IMR-90 (cell line): ENCODE measurements around the gene STX16. TPM values are rescaled to one million over a fixed set of nuclear protein-coding genes. Genes with fewer than 3 reads are reported as not detected.

Experiments
- ATAC-seq: fragments of 200-7000 bp; cut with Tn5 transposase; 2 replicates; pipeline ENCODE4 v1.9.1; 2020; ENCODE audit warnings: low read depth, mild to moderate bottlenecking, moderate library complexity
- BruUV-seq: library from RNA; stranded (reverse); fragments of 400-500 nt; replicated peaks from 2 replicates; lab custom pipeline; 2021; lab: Mats Ljungman, UMichigan
- CTCF ChIA-PET: fragments of 300-600 bp; formaldehyde crosslinking; extraction: SDS; loops from one replicate; lab custom pipeline; 2021; ENCODE audit warnings: antibody characterized with exemption; lab: Yijun Ruan, JAX
- POLR2A ChIA-PET: fragments of 300-600 bp; sonication (Branson Sonifier 250); formaldehyde crosslinking; loops from one replicate; lab custom pipeline; 2022; ENCODE audit warnings: antibody characterized with exemption; ENCODE audit not compliant: unreplicated experiment; lab: Charles Lee
- DNase-seq: peaks from one replicate; pipeline ENCODE4 v3.0.0; 2013
- H2AFZ ChIP-seq: replicated peaks from 2 replicates; pipeline ENCODE3; 2013; ENCODE audit warnings: low read length, mild to moderate bottlenecking; ENCODE audit not compliant: poor library complexity
- H2AK5ac ChIP-seq: 2 replicates; pipeline ENCODE4 v1.6.1; 2013; ENCODE audit warnings: low read depth, low read length, inconsistent platforms
- H2AK9ac ChIP-seq: replicated peaks from 2 replicates; pipeline ENCODE3; 2013; ENCODE audit warnings: mild to moderate bottlenecking, low read depth, low read length, moderate library complexity; ENCODE audit not compliant: poor library complexity
- H2BK120ac ChIP-seq: 2 replicates; pipeline ENCODE4 v1.6.1; 2013; ENCODE audit warnings: low read depth, low read length, inconsistent platforms
- H2BK15ac ChIP-seq: 3 replicates; pipeline ENCODE4 v1.6.1; 2013; ENCODE audit warnings: low read depth, low read length, inconsistent platforms
- H2BK20ac ChIP-seq: 2 replicates; pipeline ENCODE4 v1.6.1; 2013; ENCODE audit warnings: low read depth, mild to moderate bottlenecking, inconsistent platforms, low read length, moderate library complexity
- H2BK5ac ChIP-seq: 2 replicates; pipeline ENCODE4 v1.6.1; 2013; ENCODE audit warnings: mild to moderate bottlenecking, low read depth, low read length, inconsistent platforms; ENCODE audit not compliant: poor library complexity, severe bottlenecking
- H3K14ac ChIP-seq: replicated peaks from 2 replicates; pipeline ENCODE4 v1.6.1; 2013; ENCODE audit warnings: low read depth, low read length, inconsistent platforms
- H3K18ac ChIP-seq: 2 replicates; pipeline ENCODE4 v1.6.1; 2013; ENCODE audit warnings: low read depth, low read length, control low read depth
- H3K23ac ChIP-seq: 2 replicates; pipeline ENCODE4 v1.6.1; 2013; ENCODE audit warnings: low read depth, low read length, inconsistent platforms
- H3K27ac ChIP-seq: 2 replicates; pipeline ENCODE4 v1.5.1; 2013; ENCODE audit warnings: mild to moderate bottlenecking, control low read depth, low read length; ENCODE audit not compliant: insufficient read depth
- H3K27me3 ChIP-seq: 2 replicates; pipeline ENCODE4 v1.6.1; 2013; ENCODE audit warnings: low read length; ENCODE audit not compliant: control insufficient read depth, insufficient read depth
- H3K36me3 ChIP-seq: 2 replicates; pipeline ENCODE4 v1.6.1; 2013; ENCODE audit warnings: low read length, mixed read lengths; ENCODE audit not compliant: control insufficient read depth, insufficient read depth
- H3K4ac ChIP-seq: 2 replicates; pipeline ENCODE4 v1.6.1; 2013; ENCODE audit warnings: low read depth, low read length, inconsistent platforms
- H3K4me1 ChIP-seq: 2 replicates; pipeline ENCODE4 v1.6.1; 2013; ENCODE audit warnings: low read length, mixed read lengths; ENCODE audit not compliant: control insufficient read depth, insufficient read depth
- H3K4me2 ChIP-seq: 2 replicates; pipeline ENCODE4 v1.6.1; 2013; ENCODE audit warnings: low read depth, mild to moderate bottlenecking, control low read depth, low read length, moderate library complexity
- H3K4me3 ChIP-seq: 2 replicates; pipeline ENCODE4 v1.5.1; 2013; ENCODE audit warnings: low read depth, mild to moderate bottlenecking, control low read depth, low read length, moderate library complexity; ENCODE audit not compliant: insufficient read depth
- H3K56ac ChIP-seq: 2 replicates; pipeline ENCODE4 v1.6.1; 2013; ENCODE audit warnings: low read length, inconsistent platforms; ENCODE audit not compliant: insufficient read depth; ENCODE audit errors: extremely low read depth
- H3K79me1 ChIP-seq, 2 experiments: 2 replicates each; pipeline ENCODE4 v1.6.1; 2013; ENCODE audit warnings: low read length in 2 of 2, inconsistent platforms in 1 of 2, low read depth in 1 of 2
- H3K9ac ChIP-seq: 2 replicates; pipeline ENCODE4 v1.6.1; 2013; ENCODE audit warnings: low read depth, low read length, control low read depth
- H3K9me1 ChIP-seq: 2 replicates; pipeline ENCODE4 v1.6.1; 2013; ENCODE audit warnings: low read length, inconsistent platforms; ENCODE audit not compliant: insufficient read depth
- H3K9me3 ChIP-seq: 2 replicates; pipeline ENCODE4 v1.6.1; 2013; ENCODE audit warnings: low read length; ENCODE audit not compliant: control insufficient read depth, insufficient read depth
- H4K20me1 ChIP-seq: 2 replicates; pipeline ENCODE4 v1.6.1; 2013; ENCODE audit warnings: low read length, inconsistent platforms; ENCODE audit not compliant: insufficient read depth
- H4K5ac ChIP-seq: 2 replicates; pipeline ENCODE4 v1.6.1; 2013; ENCODE audit warnings: mild to moderate bottlenecking, low read depth, low read length, control low read depth
- H4K8ac ChIP-seq, 2 experiments: 2 replicates each; pipeline ENCODE4 v1.6.1; 2013; ENCODE audit warnings: low read depth in 2 of 2, low read length in 2 of 2, control low read depth in 1 of 2, inconsistent platforms in 1 of 2
- H4K91ac ChIP-seq: 2 replicates; pipeline ENCODE4 v1.6.1; 2013; ENCODE audit warnings: low read depth, low read length, inconsistent platforms; ENCODE audit not compliant: insufficient read depth
- BHLHE40 ChIP-seq: fragments of 150-350 bp; IDR thresholded peaks from 2 replicates; pipeline ENCODE4 v1.6.1; 2016; ENCODE audit warnings: mild to moderate bottlenecking, low read depth, low read length
- CEBPB ChIP-seq: IDR thresholded peaks from 2 replicates; pipeline ENCODE4 v1.6.1; 2012; ENCODE audit warnings: low read depth, low read length, improper control_type of control experiment
- CHD1 ChIP-seq: IDR thresholded peaks from 2 replicates; pipeline ENCODE4 v1.6.1; 2012; ENCODE audit warnings: low read depth, low read length, improper control_type of control experiment
- FOS ChIP-seq: fragments of 150-350 bp; IDR thresholded peaks from 2 replicates; pipeline ENCODE4 v1.6.1; 2016; ENCODE audit warnings: low read depth, low read length
- MAFK ChIP-seq: IDR thresholded peaks from 2 replicates; pipeline ENCODE4 v1.6.1; 2012; ENCODE audit warnings: low read depth, low read length, improper control_type of control experiment
- MAZ ChIP-seq: IDR thresholded peaks from 2 replicates; pipeline ENCODE4 v1.6.1; 2012; ENCODE audit warnings: low read depth, mild to moderate bottlenecking, low read length, improper control_type of control experiment, moderate library complexity, borderline replicate concordance
- MXI1 ChIP-seq: IDR thresholded peaks from 2 replicates; pipeline ENCODE4 v1.6.1; 2012; ENCODE audit warnings: low read depth, mild to moderate bottlenecking, low read length, moderate library complexity, borderline replicate concordance
- NFE2L2 ChIP-seq: fragments of 150-350 bp; IDR thresholded peaks from 2 replicates; pipeline ENCODE4 v1.6.1; 2016; ENCODE audit warnings: low read depth, mild to moderate bottlenecking, low read length
- POLR2A ChIP-seq: IDR thresholded peaks from 2 replicates; pipeline ENCODE4 v1.6.1; 2012; ENCODE audit warnings: mild to moderate bottlenecking, low read depth, low read length
- RAD21 ChIP-seq: IDR thresholded peaks from 2 replicates; pipeline ENCODE4 v1.6.1; 2012; ENCODE audit warnings: low read length, improper control_type of control experiment
- RCOR1 ChIP-seq: IDR thresholded peaks from 2 replicates; pipeline ENCODE4 v1.6.1; 2012; ENCODE audit warnings: mild to moderate bottlenecking, low read length, improper control_type of control experiment; ENCODE audit not compliant: insufficient replicate concordance
- RFX5 ChIP-seq: IDR thresholded peaks from 2 replicates; pipeline ENCODE4 v1.8.0; 2012; ENCODE audit warnings: low read depth, mild to moderate bottlenecking, low read length, moderate library complexity
- SMC3 ChIP-seq: fragments of 150-350 bp; IDR thresholded peaks from 2 replicates; pipeline ENCODE4 v1.6.1; 2016; ENCODE audit warnings: low read depth, mild to moderate bottlenecking, antibody characterized with exemption, low read length, moderate library complexity
- WGBS, 2 experiments: methylation state at CpG; one replicate each; pipeline versions ENCODE4 v1.1.5 to v1.1.7; 2013; ENCODE audit warnings: missing lambda C conversion rate in 2 of 2; ENCODE audit not compliant: insufficient read length in 1 of 2; ENCODE audit errors: extremely low coverage in 2 of 2; 5-methylcytosine and 5-hydroxymethylcytosine counted together
- dilution Hi-C: fragments of 300-500 bp; cut with HindIII; formaldehyde crosslinking; loops from one replicate; pipeline ENCODE4 v1.14.3; 2018; ENCODE audit warnings: low sequenced_read_pairs; ENCODE audit not compliant: unreplicated experiment
- in situ Hi-C: fragments of 300-500 bp; cut with MboI; formaldehyde crosslinking; loops from 3 replicates; pipeline ENCODE4 v1.14.3; 2019; ENCODE audit warnings: low sequenced_read_pairs, inconsistent platforms, mixed read lengths
- intact Hi-C: fragments of 100-400 bp; cut with micrococcal nuclease; formaldehyde crosslinking; loops from 2 replicates; pipeline ENCODE4 v1.10.0; 2022
- polyA plus RNA-seq, 3 experiments: library from polyadenylated mRNA; depleted of rRNA; stranded (reverse); fragments of >200 nt; gene quantifications; 2 replicates each; pipeline ENCODE4 v1.2.3, GENCODE V29; 2012; ENCODE audit warnings: low replicate concordance in 1 of 3
- total RNA-seq: library from RNA; depleted of rRNA; stranded (reverse); fragments of >200 nt; gene quantifications from 2 replicates; pipeline ENCODE4 v1.2.3, GENCODE V29; 2012
- TF ChIP-seq, protein P1 (sequence below): fragments of 150-350 bp; IDR thresholded peaks from 2 replicates; pipeline ENCODE4 v1.6.1; 2016; ENCODE audit warnings: low read depth, mild to moderate bottlenecking, low read length, moderate library complexity, borderline replicate concordance
- TF ChIP-seq, protein P2 (sequence below): fragments of 150-350 bp; IDR thresholded peaks from 2 replicates; pipeline ENCODE4 v1.6.1; 2017; ENCODE audit warnings: mild to moderate bottlenecking, antibody characterized with exemption, low read length, low read depth
- TF ChIP-seq, protein P3 (sequence below): conservative IDR thresholded peaks from 2 replicates; pipeline ENCODE4 v1.5.1; 2012; ENCODE audit warnings: mild to moderate bottlenecking, low read depth, low read length, improper control_type of control experiment

Gene STX16
- total and polyA plus RNA-seq, 2 of the 4 experiments (the other 2 are of a cell fraction), result 26.9 to 58.2 TPM

DNA sequence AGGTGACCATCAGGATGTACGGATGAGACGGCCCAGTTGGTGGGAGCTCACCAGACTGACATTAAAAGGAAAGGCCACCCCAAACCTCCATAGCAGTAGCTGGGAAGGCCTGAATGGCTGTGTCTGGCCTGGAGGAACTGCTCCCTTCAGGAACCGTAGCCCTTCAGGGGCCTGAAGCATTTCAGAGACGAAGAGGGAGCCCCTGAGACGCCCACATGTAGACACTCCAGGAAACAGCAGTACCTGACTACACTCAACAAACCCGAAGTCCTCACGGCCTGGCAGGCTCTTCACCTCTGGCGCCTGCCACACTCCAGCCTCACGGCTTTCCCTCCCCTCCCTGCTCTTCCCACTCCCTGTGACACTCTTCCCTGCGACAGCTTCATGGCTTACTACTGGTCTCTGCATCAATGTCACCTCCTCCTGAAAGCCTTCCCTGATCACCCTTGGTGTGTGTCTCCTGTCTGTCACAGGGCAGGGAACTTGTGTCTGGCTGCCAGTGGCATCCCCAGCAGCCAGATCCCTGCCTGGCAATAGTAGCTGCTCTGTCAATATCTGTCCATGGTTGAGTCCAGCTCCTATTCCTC lies 14.6 kb upstream of the STX16 start:
- no peak for TF ChIP-seq RCOR1
- no peak for TF ChIP-seq MAFK
- TF ChIP-seq POLR2A, result no peak
- TF ChIP-seq FOS, result no peak
- TF ChIP-seq, protein P1, sequence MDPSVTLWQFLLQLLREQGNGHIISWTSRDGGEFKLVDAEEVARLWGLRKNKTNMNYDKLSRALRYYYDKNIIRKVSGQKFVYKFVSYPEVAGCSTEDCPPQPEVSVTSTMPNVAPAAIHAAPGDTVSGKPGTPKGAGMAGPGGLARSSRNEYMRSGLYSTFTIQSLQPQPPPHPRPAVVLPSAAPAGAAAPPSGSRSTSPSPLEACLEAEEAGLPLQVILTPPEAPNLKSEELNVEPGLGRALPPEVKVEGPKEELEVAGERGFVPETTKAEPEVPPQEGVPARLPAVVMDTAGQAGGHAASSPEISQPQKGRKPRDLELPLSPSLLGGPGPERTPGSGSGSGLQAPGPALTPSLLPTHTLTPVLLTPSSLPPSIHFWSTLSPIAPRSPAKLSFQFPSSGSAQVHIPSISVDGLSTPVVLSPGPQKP, result no peak
- no peak for TF ChIP-seq RFX5
- TF ChIP-seq, protein P2, sequence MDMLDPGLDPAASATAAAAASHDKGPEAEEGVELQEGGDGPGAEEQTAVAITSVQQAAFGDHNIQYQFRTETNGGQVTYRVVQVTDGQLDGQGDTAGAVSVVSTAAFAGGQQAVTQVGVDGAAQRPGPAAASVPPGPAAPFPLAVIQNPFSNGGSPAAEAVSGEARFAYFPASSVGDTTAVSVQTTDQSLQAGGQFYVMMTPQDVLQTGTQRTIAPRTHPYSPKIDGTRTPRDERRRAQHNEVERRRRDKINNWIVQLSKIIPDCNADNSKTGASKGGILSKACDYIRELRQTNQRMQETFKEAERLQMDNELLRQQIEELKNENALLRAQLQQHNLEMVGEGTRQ, result no peak
- TF ChIP-seq CHD1, result no peak
- TF ChIP-seq, protein P3, sequence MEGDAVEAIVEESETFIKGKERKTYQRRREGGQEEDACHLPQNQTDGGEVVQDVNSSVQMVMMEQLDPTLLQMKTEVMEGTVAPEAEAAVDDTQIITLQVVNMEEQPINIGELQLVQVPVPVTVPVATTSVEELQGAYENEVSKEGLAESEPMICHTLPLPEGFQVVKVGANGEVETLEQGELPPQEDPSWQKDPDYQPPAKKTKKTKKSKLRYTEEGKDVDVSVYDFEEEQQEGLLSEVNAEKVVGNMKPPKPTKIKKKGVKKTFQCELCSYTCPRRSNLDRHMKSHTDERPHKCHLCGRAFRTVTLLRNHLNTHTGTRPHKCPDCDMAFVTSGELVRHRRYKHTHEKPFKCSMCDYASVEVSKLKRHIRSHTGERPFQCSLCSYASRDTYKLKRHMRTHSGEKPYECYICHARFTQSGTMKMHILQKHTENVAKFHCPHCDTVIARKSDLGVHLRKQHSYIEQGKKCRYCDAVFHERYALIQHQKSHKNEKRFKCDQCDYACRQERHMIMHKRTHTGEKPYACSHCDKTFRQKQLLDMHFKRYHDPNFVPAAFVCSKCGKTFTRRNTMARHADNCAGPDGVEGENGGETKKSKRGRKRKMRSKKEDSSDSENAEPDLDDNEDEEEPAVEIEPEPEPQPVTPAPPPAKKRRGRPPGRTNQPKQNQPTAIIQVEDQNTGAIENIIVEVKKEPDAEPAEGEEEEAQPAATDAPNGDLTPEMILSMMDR, result no peak
- TF ChIP-seq NFE2L2, result no peak
- no peak for TF ChIP-seq BHLHE40
- no peak for TF ChIP-seq SMC3
- TF ChIP-seq RAD21, result no peak
- no peak for TF ChIP-seq MAZ
- no peak for TF ChIP-seq CEBPB
- TF ChIP-seq MXI1, result no peak
- intact Hi-C loops (loop anchor here (5.0 kb wide), 1 partner anchor 124 kb away; no protein-coding TSS in a partner anchor), dilution Hi-C loops (no loop called here), in situ Hi-C loops (no loop called here)
- H2BK5ac ChIP-seq, result no peak overlapping the region
- H3K56ac ChIP-seq, result no peak overlapping the region
- H3K23ac ChIP-seq, result no peak overlapping the region
- H3K36me3 ChIP-seq, result no peaks in the 10 kb centered on the region
- H3K9me3 ChIP-seq, result no peaks in the 10 kb centered on the region
- peaks cover 4% of the 10 kb centered on the region; the same call in 1 of the 2 replicates for H3K9me1 ChIP-seq
- DNase-seq (no peak), ATAC-seq (no peak)
- no peak overlapping the region for H2BK20ac ChIP-seq
- ChIA-PET POLR2A (no interaction called here), CTCF (interaction anchor here (0.9 kb wide), 1 partner anchor 14 kb away, joined by 3 read pairs; no protein-coding TSS in a partner anchor)
- no peak overlapping the region for H3K27ac ChIP-seq
- H4K91ac ChIP-seq, result no peak overlapping the region
- no peak overlapping the region for H4K8ac ChIP-seq
- H2AK5ac ChIP-seq, result peak overlapping the region; percentile 49
- no peak overlapping the region for H2AK9ac ChIP-seq
- no peaks in the 10 kb centered on the region; a peak in 1 of 4 replicates for H3K79me1 ChIP-seq
- no peak overlapping the region for H3K14ac ChIP-seq
- H3K18ac ChIP-seq, result no peak overlapping the region
- no peaks in the 10 kb centered on the region for H3K27me3 ChIP-seq
- no TSS peak for BruUV-seq
- H3K4me1 ChIP-seq, result peaks cover 17% of the 10 kb centered on the region
- H3K4ac ChIP-seq, result no peak overlapping the region; the same call in 1 of the 2 replicates
- no peak overlapping the region for H3K9ac ChIP-seq
- 96% methylated on average over 4 of the region's 10 CpGs; no CpG with 5 or more reads in 1 of the 2 experiments for WGBS, 2 experiments
- no peaks in the 10 kb centered on the region for H4K20me1 ChIP-seq
- no peak overlapping the region for H2AFZ ChIP-seq
- H3K4me2 ChIP-seq, result no peak overlapping the region
- no peak overlapping the region for H2BK15ac ChIP-seq
- H3K4me3 ChIP-seq, result no peak overlapping the region
- no peak overlapping the region for H2BK120ac ChIP-seq
- no peak overlapping the region for H4K5ac ChIP-seq
